ENCODE data around the gene GPR55.

Gene GPR55

DNA sequence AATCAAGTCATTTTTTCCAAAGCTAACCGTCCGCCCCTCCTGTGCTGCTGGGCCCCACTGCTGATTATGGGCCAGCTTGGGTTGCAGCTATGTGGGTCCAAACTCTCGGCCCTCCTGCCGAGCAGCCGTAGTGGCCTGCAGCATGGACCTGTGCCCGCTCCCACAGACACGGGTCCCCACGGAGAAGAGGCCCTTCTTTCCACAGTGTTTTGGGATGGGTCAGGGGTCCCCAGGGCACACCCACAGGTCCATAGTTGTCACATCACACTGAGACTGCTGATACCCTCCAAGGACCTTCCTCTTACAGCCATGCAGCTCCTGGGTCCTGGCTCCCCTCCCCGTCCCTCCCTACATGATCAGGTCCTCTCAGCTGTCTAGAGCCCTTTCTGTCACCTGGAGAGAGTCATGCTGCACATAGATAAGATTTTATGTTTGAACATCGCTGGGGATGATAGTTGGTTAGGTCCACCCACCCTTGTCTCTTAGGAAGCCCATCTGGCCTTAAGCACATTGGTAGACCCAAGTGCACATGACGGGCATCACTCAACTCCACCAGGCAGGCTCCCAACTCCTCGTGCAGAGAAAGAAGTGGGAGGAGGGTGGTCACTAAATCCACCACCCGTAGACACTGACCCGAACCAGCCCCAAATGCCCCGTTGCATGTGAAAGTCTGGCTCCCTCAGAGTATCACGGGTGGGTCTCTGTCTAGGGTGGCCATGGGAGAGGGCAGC, 17.5 kb downstream of the GPR55 start:
- TF ChIP-seq, protein P1, sequence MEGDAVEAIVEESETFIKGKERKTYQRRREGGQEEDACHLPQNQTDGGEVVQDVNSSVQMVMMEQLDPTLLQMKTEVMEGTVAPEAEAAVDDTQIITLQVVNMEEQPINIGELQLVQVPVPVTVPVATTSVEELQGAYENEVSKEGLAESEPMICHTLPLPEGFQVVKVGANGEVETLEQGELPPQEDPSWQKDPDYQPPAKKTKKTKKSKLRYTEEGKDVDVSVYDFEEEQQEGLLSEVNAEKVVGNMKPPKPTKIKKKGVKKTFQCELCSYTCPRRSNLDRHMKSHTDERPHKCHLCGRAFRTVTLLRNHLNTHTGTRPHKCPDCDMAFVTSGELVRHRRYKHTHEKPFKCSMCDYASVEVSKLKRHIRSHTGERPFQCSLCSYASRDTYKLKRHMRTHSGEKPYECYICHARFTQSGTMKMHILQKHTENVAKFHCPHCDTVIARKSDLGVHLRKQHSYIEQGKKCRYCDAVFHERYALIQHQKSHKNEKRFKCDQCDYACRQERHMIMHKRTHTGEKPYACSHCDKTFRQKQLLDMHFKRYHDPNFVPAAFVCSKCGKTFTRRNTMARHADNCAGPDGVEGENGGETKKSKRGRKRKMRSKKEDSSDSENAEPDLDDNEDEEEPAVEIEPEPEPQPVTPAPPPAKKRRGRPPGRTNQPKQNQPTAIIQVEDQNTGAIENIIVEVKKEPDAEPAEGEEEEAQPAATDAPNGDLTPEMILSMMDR (IDR thresholded peaks at IDR 0.05; ENCODE audit: low read depth, low read length) = no peak
- DNase-seq (ENCODE audit: extremely low read depth, low read depth) = no peak

DNA sequence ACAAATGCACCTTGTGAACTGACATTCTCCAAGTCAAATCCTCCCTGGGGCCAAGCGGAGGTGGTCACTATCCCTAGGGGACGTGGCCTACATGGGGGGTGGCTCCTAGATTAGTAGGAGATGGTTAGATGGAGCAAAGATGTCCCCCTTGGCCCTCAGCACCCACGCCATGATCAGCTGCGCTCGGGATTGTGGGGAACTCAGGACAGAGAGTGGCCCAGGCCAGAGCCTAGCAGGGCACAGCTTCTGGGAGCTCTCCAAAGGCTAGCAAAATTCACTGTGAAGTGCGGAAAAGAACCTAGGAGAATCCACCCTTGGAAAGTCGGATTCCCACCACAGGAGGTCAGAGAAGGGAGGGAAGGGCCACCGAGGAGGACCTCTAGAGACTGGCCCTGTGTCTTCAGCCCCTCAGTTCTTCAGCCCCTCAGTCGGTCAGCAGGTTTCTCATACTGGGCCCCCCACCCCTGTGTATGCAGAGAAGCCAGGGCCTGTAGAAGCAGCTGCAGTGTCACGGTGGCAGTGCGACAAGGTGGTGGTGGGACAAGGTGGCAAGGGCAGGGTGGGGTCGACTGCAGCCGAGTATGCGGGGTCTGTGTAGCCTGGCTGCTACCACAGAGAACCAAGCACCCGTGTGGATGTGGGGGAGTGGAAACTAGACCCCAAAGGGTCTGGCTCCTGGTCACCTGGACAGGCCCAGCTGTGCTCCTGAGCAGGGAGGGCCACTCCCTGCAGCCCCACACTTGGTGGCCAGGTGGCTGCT, 18.4 kb downstream of the GPR55 start:
- TF ChIP-seq, protein P1 (IDR thresholded peaks at IDR 0.05; ENCODE audit: low read depth, low read length) = no peak
- no peak for DNase-seq (ENCODE audit: extremely low read depth, low read depth)

DNA sequence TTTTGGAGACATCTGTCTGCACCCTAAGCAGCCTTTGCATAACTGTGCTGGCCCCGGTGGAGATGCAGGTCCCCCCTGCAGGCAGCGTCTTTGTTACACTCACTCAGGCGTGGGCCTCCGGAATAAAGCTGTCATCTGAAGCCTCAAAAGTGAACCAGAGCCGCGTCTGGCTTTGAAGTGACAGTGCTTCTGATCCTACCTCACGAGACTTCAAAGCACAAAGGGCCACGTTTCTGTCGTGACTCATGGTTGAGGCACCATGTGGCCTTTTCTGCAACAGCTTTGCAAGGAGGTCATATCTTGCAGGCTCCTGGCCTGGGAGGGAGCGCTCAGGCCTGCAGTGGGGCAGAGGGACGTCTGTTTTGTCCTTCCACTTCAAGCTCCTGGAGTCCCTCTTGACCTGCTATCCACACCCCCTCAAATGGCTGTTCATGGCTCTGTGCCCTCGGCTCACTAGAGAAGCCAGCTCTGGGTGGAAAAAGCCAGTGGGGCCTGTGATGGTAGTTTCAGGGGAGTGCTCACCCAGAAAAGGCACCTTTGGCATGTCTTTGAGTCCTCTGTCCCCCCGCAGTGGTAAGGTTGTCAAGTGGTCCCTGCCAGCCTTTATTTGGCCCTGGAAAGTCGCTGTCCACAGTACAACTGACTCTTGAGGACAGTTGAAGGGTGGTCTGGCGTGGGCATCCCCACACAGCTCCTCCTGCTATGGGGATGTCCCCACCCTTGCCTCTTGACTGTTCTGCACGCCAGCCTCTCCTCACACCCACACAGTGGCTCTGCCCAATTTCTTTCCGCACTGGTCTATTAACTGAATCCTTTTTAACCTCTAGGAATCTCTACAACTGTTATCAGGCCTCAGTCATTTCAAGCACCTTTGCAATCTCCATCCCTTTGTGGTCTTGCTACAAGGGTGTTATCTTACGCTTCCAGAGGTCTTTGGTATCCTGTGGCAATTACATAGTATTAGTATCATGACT, 19.3 kb downstream of the GPR55 start:
- TF ChIP-seq, protein P1 (IDR thresholded peaks at IDR 0.05; ENCODE audit: low read depth, low read length) = no peak
- DNase-seq (ENCODE audit: extremely low read depth, low read depth) = no peak

DNA sequence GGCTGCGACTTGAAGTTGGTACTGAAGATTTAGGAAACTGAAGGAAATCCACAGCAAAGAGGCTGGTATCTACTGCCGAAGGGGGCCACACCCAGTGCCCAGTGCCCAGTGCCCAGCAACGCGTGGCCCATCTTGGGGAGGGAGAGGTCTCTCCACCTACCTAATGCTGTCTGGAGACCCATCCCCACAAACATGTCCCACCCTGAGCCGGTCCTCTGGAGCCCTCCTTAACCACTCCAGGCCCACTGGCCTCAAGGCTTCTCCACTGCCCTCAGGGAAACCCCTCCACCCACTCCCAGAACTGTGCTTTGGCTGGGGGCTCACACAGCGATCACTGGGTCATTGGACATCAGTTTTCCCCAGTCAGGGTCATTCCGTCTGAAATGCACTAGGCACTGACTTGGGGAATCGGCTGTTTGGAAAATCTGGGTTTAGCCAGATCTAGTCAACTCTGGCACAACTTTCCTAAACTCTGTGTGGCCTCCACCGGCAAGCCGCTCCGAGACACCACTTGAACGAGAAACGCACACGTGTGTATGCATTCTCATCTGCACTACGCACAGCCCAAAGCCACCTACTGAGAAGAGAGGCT, 20.1 kb downstream of the GPR55 start:
- DNase-seq (ENCODE audit: extremely low read depth, low read depth) = no peak
- TF ChIP-seq, protein P1 (IDR thresholded peaks at IDR 0.05; ENCODE audit: low read depth, low read length) = no peak

DNA sequence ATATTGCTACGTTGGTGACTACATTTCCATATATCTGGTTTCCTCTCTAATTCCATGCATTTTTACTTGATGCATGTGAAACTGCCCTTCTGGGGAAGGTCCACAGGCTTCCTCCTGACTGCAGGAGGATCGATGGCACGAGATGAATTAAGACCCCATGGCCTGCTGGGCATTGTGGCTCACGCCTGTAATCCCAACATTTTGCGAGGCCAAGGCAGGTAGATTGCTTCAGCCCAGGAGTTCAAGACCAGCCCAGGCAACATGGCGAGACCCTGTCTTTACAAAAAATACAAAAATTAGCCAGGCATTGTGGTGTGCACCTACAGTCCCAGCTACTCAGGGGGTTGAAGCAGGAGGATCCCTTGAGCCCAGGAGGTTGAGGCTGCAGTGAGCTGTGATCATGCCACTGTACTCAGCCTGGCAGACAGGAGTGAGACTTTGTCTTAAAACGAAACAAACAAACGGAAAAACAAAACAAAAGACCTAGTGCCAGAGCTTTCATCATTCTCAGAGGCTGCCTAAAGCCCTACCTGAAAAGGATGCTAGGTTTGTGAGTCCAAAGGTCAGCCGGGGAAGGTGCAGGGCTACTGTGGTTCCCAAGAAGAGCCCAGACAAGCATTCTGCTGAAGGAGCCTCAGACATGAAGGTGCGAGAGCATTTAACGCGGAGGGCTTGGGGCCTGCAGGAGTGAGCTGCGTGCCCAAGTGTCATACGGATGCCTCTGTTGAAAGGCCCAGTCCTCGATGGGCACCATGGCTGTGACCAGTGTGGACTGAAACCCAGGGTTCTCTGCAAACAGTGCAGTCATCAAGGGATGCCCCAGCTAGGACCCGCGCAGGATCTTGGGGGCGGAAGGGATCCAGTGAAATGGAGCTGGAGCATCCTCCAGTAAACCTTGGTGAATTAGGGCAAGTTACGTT, 21.6 kb downstream of the GPR55 start:
- DNase-seq (ENCODE audit: extremely low read depth, low read depth) = no peak
- TF ChIP-seq, protein P1 (IDR thresholded peaks at IDR 0.05; ENCODE audit: low read depth, low read length) = no peak

DNA sequence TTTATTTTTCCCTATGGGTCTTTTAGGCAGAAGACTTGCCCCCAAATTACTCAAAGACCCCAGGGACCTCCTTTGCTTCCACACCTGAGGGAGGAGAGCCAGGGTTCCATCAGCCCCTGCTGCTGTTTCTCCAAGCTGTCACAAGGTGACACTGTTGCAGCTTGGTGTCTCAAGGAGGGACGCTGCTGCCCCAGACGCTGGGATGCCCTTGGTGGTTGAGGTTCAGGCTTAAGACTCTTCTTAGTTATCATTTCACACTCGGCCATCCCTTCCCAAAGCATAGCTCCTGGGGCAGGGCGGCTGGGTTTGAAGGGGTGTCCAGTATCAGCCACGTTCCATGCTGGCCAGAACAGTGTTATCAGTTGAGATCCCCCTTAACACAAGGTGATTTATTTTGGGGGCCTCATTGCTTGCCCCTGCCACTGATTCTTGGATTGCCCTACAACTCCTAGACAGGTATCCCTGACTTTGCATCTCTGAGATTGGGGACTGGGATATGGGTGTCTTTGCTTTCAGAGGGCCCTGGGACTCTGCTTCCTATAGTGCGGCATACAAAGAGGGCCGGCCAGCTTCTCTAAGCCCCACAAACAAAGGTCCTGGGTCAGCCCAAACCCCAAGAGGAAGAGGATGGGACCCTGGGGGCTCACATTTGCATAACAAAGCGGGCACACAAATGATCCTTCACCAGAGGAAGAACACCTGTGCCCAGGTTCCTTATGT, 22.7 kb downstream of the GPR55 start:
- TF ChIP-seq, protein P1 (IDR thresholded peaks at IDR 0.05; ENCODE audit: low read depth, low read length) = peak; percentile 76
- peak; percentile 8 for DNase-seq (ENCODE audit: extremely low read depth, low read depth)

Data from AG09319 (cell line).